GM23338 (cell line): ENCODE data around the gene NETO2. TPM values are rescaled to one million over a fixed set of nuclear protein-coding genes. Genes with fewer than 3 reads are reported as not detected.

Source experiments
- ATAC-seq: fragments of 200-7000 bp; cut with Tn5 transposase; 3 replicates; pipeline ENCODE4 v1.9.1; 2020
- DNase-seq: peaks from one replicate; pipeline ENCODE4 v3.0.0-alpha.2; 2015; ENCODE audit warnings: low spot score
- H2AFZ ChIP-seq: fragments of 200-600 bp; sonication (generic); 2 replicates; pipeline ENCODE4 v1.8.0; 2016; ENCODE audit warnings: antibody characterized with exemption, mild to moderate bottlenecking, moderate library complexity
- H3F3A ChIP-seq: fragments of 200-600 bp; sonication (generic); replicated peaks from 2 replicates; pipeline ENCODE4 v1.8.0; 2017; ENCODE audit warnings: antibody characterized with exemption, mixed run types, low read depth
- H3K27ac ChIP-seq: fragments of 200-600 bp; sonication (generic); 2 replicates; pipeline ENCODE4 v1.6.1; 2016; ENCODE audit warnings: low read depth
- H3K27me3 ChIP-seq: fragments of 200-600 bp; sonication (generic); 2 replicates; pipeline ENCODE4 v1.8.0; 2016; ENCODE audit warnings: mild to moderate bottlenecking, mixed run types, moderate library complexity; ENCODE audit not compliant: insufficient read depth
- H3K36me3 ChIP-seq: fragments of 200-600 bp; sonication (generic); 2 replicates; pipeline ENCODE4 v1.8.0; 2016; ENCODE audit warnings: mild to moderate bottlenecking; ENCODE audit not compliant: insufficient read depth
- H3K4me1 ChIP-seq: fragments of 200-600 bp; sonication (generic); 2 replicates; pipeline ENCODE4 v1.8.0; 2016; ENCODE audit warnings: mild to moderate bottlenecking, moderate library complexity; ENCODE audit not compliant: insufficient read depth
- H3K4me2 ChIP-seq: fragments of 200-600 bp; sonication (generic); 2 replicates; pipeline ENCODE4 v1.7.1; 2017; ENCODE audit warnings: mixed run types
- H3K4me3 ChIP-seq: fragments of 200-600 bp; sonication (generic); 2 replicates; pipeline ENCODE4 v1.6.1; 2016; ENCODE audit warnings: mixed run types
- H3K79me2 ChIP-seq: fragments of 200-600 bp; sonication (generic); replicated peaks from 2 replicates; pipeline ENCODE4 v1.8.0; 2017; ENCODE audit warnings: mild to moderate bottlenecking; ENCODE audit not compliant: insufficient read depth
- H3K9me2 ChIP-seq: fragments of 200-600 bp; sonication (generic); 2 replicates; pipeline ENCODE4 v1.8.0; 2017; ENCODE audit not compliant: insufficient read depth
- H4K20me1 ChIP-seq: fragments of 200-600 bp; sonication (generic); replicated peaks from 2 replicates; pipeline ENCODE4 v1.8.0; 2017; ENCODE audit warnings: mild to moderate bottlenecking; ENCODE audit not compliant: insufficient read depth
- H3K27ac Mint-ChIP-seq: 2 replicates; pipeline ENCODE4 v1.8.0; 2020; ENCODE audit warnings: inconsistent platforms, mild to moderate bottlenecking, moderate library complexity, mixed read lengths
- H3K27me3 Mint-ChIP-seq: 3 replicates; pipeline ENCODE4 v1.8.0; 2022; ENCODE audit warnings: low read depth, mild to moderate bottlenecking, moderate library complexity, mixed read lengths, inconsistent platforms; ENCODE audit not compliant: insufficient read depth, poor library complexity
- H3K36me3 Mint-ChIP-seq: 3 replicates; pipeline ENCODE4 v1.8.0; 2021; ENCODE audit warnings: low read depth, mild to moderate bottlenecking, inconsistent platforms, moderate library complexity, mixed read lengths
- H3K4me1 Mint-ChIP-seq: 3 replicates; pipeline ENCODE4 v1.8.0; 2020; ENCODE audit warnings: mild to moderate bottlenecking, inconsistent platforms, mixed read lengths
- H3K4me3 Mint-ChIP-seq: 3 replicates; pipeline ENCODE4 v1.8.0; 2021; ENCODE audit warnings: moderate library complexity, mild to moderate bottlenecking, inconsistent platforms, mixed read lengths
- H3K9me3 Mint-ChIP-seq: 3 replicates; pipeline ENCODE4 v1.8.0; 2020; ENCODE audit warnings: moderate library complexity, mild to moderate bottlenecking, inconsistent platforms, mixed read lengths
- CREB1 ChIP-seq: fragments of 250-450 bp; sonication (Bioruptor Pico); IDR thresholded peaks from 2 replicates; pipeline ENCODE4 v1.5.0; 2020; ENCODE audit warnings: low read depth, mild to moderate bottlenecking, moderate library complexity
- CTCF ChIP-seq, 2 experiments: fragments of 200-600 bp in 1 of 2; sonication (generic) in 1 of 2; conservative IDR thresholded peaks; 2 replicates each; pipeline versions ENCODE4 v1.5.1 to v1.6.1; 2016 to 2017; ENCODE audit warnings: antibody characterized with exemption in 2 of 2, low read depth in 2 of 2, mild to moderate bottlenecking in 2 of 2, moderate library complexity in 1 of 2
- ETS1 ChIP-seq: IDR thresholded peaks from 2 replicates; pipeline ENCODE4 v1.6.1; 2016; ENCODE audit warnings: antibody characterized with exemption
- EZH2 ChIP-seq: fragments of 200-600 bp; sonication (generic); IDR thresholded peaks from one replicate; pipeline ENCODE4 v1.8.0; 2017; ENCODE audit warnings: antibody characterized with exemption, mild to moderate bottlenecking, low read depth; ENCODE audit not compliant: unreplicated experiment
- EZH2phosphoT487 ChIP-seq: fragments of 200-600 bp; sonication (generic); IDR thresholded peaks from one replicate; pipeline ENCODE4 v1.8.1; 2018; ENCODE audit warnings: antibody characterized with exemption; ENCODE audit not compliant: unreplicated experiment
- JUNB ChIP-seq: IDR thresholded peaks from one replicate; pipeline ENCODE4 v1.6.1; 2016; ENCODE audit warnings: antibody characterized with exemption; ENCODE audit not compliant: unreplicated experiment
- POLR2AphosphoS5 ChIP-seq: IDR thresholded peaks from 2 replicates; pipeline ENCODE4 v1.6.1; 2016; ENCODE audit warnings: antibody characterized with exemption, low read depth
- REST ChIP-seq: IDR thresholded peaks from one replicate; pipeline ENCODE4 v1.6.1; 2018; ENCODE audit warnings: antibody characterized with exemption; ENCODE audit not compliant: unreplicated experiment
- STAT1 ChIP-seq: IDR thresholded peaks from one replicate; pipeline ENCODE4 v1.6.1; 2016; ENCODE audit warnings: antibody characterized with exemption; ENCODE audit not compliant: unreplicated experiment
- ZNF114 ChIP-seq: fragments of 250-450 bp; sonication (Bioruptor Pico); IDR thresholded peaks from 2 replicates; pipeline ENCODE4 v1.5.0; 2020; ENCODE audit warnings: mild to moderate bottlenecking, moderate library complexity
- ZNF331 ChIP-seq: fragments of 250-450 bp; sonication (Bioruptor Pico); IDR thresholded peaks from 2 replicates; pipeline ENCODE4 v1.5.0; 2020; ENCODE audit warnings: low read depth, mild to moderate bottlenecking, moderate library complexity
- polyA plus RNA-seq: library from polyadenylated mRNA; unstranded; fragments of >200 nt; fragmentation: Nextera tagmentation; extraction: Ambion mirVana; gene quantifications from 2 replicates; pipeline ENCODE4 v1.2.1, GENCODE V29; 2016
- total RNA-seq: library from RNA; depleted of rRNA; stranded (reverse); fragments of >200 nt; shearing (Covaris generic); gene quantifications from 2 replicates; pipeline ENCODE4 v1.2.3, GENCODE V29; 2014

Gene NETO2
- total and polyA plus RNA-seq, 2 experiments from 2014 or later = 6.6 to 10.6 TPM

- Histone ChIP-seq H3F3A (no peaks in the 10 kb centered on the region), H3K36me3 (no peaks in the 10 kb centered on the region), H2AFZ (no peak overlapping the region), H3K27me3 (no peaks in the 10 kb centered on the region), H3K4me2 (no peak overlapping the region), H4K20me1 (no peaks in the 10 kb centered on the region), H3K79me2 (no peaks in the 10 kb centered on the region), H3K27ac (no peak overlapping the region), H3K4me1 (no peaks in the 10 kb centered on the region), H3K4me3 (no peak overlapping the region), H3K9me2 (no peaks in the 10 kb centered on the region)
- DNase-seq (no peak), ATAC-seq (no peak)
- no peaks in the 10 kb centered on the region for H3K9me3 Mint-ChIP-seq
- H3K27ac Mint-ChIP-seq = no peak overlapping the region
- H3K4me3 Mint-ChIP-seq = no peak overlapping the region
- peaks cover 7% of the 10 kb centered on the region; the same call in 2 of the 3 replicates for H3K4me1 Mint-ChIP-seq
- H3K36me3 Mint-ChIP-seq = no peaks in the 10 kb centered on the region; the same call in 2 of the 3 replicates
- TF ChIP-seq CTCF (conservative IDR thresholded peaks at IDR 0.05; ENCODE audit: low read depth in 2 of 2) = peak in 1 of 2 experiments; percentile 10; a peak in 1 of 4 replicates
- no peak for TF ChIP-seq POLR2AphosphoS5
- no peak for TF ChIP-seq ETS1
- peaks cover 6% of the 10 kb centered on the region for H3K27me3 Mint-ChIP-seq
Measured at GRCh38 chr16:47045023-47045422, 98.7 kb downstream of the NETO2 start.

- Mint-ChIP-seq H3K9me3 (no peaks in the 10 kb centered on the region), H3K27me3 (peaks cover 9% of the 10 kb centered on the region), H3K4me3 (no peak overlapping the region), H3K4me1 (peaks cover 7% of the 10 kb centered on the region; the same call in 2 of the 3 replicates), H3K36me3 (no peaks in the 10 kb centered on the region; the same call in 2 of the 3 replicates), H3K27ac (no peak overlapping the region)
- no peak overlapping the region for H3K4me2 ChIP-seq
- no peaks in the 10 kb centered on the region for H3K79me2 ChIP-seq
- H3K27ac ChIP-seq = no peak overlapping the region
- H3K4me1 ChIP-seq = no peaks in the 10 kb centered on the region
- H4K20me1 ChIP-seq = no peaks in the 10 kb centered on the region
- H3K36me3 ChIP-seq = no peaks in the 10 kb centered on the region
- H3K4me3 ChIP-seq = no peak overlapping the region
- no peak for ATAC-seq
- H3K27me3 ChIP-seq = no peaks in the 10 kb centered on the region
- no peaks in the 10 kb centered on the region for H3F3A ChIP-seq
- no peak for DNase-seq
- H3K9me2 ChIP-seq = no peaks in the 10 kb centered on the region
- no peak overlapping the region for H2AFZ ChIP-seq
- no peak for TF ChIP-seq REST
- no peak for TF ChIP-seq STAT1
- no peak for TF ChIP-seq CREB1 (CRISPR knock-in tag)
- no peak for TF ChIP-seq ZNF114
- no peak for TF ChIP-seq JUNB
- TF ChIP-seq EZH2 = no peak
- no peak for TF ChIP-seq EZH2phosphoT487
- no peak for TF ChIP-seq POLR2AphosphoS5
- no peak for TF ChIP-seq ZNF331 (CRISPR knock-in tag)
Measured at GRCh38 chr16:47043970-47044684, 99.6 kb downstream of the NETO2 start.
